ENCODE data around the gene MAFF.
"Not testable (repeated sequence)": the region's sequence is repeated elsewhere in the genome, so short reads cannot be mapped to it uniquely, and the experiment has no call there.

MAFF gene

DNA sequence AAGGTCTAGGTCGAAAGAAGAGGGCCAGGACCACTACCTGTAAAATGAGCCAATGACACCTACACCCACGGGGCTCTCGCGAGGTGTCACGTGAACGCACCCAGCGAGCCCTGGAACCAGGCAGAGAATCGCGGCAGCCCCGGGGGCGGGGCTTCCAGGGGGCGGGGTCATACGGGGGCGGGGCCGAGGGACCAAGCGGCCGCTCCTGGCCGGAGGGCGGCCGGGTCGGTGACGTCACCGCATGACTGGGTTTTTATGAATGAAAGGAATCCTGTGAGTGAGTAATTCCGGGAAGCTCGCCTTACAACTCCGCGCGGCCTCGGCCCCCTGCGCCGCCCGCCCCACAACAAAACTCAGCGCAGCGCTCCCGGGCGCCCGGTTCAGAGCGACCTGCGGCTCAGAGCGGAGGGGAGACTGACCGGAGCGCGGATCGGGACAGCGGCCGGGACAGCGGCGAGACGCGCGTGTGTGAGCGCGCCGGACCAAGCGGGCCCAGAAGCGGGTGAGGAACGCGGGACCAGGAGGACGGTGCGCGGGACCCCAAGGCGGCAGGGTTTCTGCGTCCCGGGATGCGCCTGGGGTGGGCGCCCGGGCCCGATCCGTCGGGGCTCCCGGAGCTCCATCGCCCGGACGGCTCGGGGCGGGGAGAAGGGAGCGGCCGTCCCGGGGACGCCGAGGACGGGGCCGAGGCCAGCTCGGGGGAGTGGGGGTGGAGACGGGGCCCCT is at the start of gene MAFF:
Gene MAFF, plus strand, starts transcription at position 284 of the 726 bp plus-strand sequence. CDS start 11,860 bp downstream, outside the sequence.
- peak; percentile 99 for DNase-seq

- DNase-seq: no peak
These were observed 47.8 kb upstream of the MAFF start for GRCh38 chr22:38153821-38154562.

DNA sequence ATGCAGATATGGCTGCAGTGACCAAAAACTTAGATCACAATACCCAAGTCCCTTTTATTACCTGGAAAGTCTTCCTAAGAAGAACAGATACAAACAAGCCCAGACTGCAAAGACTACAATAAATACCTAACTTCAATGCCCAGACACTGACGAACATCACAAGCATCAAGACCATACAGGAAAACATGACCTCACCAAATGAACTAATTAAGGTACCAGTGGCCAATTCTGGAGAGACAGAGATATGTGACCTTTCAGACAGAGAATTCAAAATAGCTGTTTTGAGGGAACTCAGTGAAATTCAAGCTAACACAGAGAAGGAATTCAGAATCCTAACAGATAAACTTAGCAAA is 47.3 kb upstream of the MAFF start:
- not testable (repeated sequence) for DNase-seq

DNA sequence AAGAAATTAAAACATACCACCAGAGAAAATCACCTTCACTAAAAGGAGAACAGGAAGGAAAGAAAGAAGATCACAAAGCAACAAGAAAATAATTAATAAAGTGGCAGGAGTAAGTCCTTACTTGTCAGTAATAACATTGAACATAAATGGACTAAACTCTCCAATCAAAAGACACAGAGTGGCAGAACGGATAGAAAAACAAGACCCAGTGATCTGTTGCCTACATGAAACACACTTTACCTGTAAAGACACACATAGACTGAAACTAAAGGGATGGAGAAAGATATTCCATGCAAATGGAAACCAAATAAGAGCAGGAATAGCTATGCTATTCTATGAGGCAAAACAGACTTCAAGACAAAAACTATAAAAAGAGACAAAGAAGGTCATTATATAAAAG is 46.1 kb upstream of the MAFF start:
- DNase-seq: no peak

DNA sequence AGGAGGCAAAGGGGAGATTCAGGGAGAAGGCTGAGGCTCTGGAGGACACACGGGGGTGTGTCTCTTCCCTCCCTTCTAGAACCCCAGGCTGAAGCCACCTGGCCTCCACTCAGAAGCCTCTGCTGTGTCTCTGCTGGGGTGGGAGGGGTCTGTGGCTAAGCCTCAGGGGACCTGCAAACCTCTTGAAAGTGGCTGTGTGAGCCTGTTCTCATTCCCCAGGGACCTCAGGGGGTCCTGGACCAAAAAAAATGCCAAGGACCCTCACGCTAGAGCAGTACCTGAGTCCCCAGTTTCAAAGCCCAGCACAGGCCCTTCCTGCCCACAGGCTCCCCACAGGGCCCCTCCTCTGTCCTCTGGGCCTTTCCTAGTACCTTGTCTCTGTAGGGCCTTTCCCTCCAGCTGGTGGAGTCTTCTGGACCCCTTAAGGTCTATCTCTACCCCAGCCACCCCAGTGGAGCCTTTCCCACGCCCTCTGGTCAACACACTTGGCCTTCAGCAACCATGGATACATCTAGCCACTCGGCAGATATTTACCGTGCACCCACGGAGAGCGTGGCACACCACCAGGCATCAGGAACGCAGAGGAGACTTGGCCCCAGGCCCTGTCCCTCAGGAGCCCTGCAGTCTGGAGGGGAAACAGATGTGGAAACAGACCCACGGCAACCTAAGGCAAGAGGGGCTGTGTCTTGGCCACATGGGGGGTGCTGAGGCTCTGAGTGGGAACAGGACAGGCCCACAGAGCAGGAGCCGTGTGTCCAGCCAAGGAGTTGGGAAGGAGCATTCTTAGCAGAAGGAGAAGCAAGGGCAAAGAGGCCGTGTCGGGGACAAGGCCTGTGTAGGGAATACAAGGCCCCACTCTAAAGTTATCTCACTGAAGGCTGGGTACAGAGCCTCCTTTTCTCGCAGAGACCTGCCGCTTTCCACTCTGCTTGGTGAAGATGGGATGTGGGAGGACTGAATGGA is 38.6 kb upstream of the MAFF start:
- no peak for DNase-seq

DNA sequence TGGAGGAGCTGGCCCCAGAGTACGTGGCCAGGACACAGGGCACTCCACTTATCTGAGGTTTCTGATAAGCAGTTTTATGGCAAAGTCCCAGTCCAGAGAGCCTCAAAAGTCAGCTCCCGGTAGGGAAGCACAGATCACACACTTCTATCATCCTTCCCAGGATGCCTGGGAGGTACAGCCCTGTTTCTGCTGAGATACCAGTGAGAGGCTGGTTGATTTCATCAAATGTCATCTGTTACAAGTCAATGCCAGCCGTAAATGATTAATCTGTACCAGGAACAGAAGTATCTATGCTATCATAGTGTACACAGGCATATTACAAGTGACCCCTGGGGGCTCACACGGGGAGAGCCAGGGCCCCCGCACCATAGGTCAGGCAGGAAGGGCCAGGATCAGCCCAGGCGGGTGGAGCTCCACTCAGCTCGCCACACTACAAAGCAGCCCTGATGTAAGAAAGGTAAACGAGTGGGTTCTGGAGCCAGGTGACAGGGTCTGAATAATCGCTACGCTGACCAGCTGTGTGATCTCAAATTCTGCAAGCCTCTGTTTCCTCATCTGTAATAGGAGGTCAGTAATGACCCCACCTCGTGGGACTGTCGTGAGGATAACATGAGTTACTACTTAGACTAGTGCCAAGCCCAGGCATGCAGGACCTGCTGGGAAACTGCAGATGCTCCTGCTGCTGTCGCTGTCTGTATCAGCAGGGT is 37.8 kb upstream of the MAFF start:
- DNase-seq: no peak

- no peak for DNase-seq
These were observed 37.3 kb upstream of the MAFF start for GRCh38 chr22:38164551-38164918.

DNA sequence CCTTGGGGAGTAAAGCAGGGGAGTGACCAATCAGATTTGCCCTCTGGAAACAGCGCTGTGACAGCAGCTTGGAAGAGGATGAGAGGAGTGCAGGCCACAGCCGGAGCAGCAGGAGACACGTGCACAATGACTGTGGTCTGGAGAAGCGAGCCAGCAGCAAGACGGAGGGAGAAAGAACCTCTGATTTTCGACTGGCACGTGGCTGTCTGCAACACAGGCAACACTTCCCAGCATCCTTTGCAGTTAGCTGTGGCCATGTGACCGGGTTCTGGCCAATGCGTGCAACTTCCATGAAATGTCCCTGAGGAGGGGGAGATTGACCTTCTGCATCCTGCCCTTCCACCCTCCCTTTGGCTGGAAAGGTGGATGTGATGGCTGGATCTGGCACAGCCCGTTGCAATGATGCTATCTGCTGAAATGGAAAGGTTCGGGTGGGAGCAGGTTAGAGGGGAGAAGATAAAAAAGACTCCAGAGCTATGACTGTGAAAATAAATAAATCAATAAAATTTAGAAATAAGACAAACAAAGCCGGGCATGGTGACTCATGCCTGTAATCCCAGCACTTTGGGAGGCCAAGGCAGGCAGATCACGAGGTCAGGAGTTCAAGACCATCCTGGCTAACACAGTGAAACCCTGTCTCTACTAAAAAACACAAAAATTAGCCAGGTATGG is 35.7 kb upstream of the MAFF start:
- no peak for DNase-seq

DNA sequence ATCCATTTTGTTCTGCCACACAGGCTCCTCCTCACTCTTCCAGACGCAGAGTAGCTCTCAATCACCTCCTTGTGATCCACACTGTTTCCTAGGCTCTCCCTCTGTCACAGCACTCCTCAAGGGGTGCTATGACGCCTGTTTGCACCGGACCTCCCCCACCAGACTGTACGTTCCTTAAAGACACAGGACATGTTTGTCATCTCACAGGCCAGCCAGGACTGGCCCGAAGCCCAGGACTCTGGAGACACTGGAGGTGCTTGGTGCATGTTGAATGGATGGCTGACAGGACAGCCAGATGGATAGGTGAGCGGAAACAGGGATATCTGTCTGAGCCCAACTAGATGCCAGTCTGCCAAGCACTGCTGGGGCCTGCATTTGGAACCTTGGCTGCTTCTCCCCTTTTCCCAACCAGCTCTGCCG is 33.8 kb upstream of the MAFF start:
- DNase-seq: no peak

GRCh38 chr22:38169116-38169515 is 32.7 kb upstream of the MAFF start:
- no peak for DNase-seq

- no peak for DNase-seq
These were observed 31.3 kb upstream of the MAFF start for GRCh38 chr22:38170469-38170868.

GRCh38 chr22:38171927-38172831 is 29.6 kb upstream of the MAFF start:
- DNase-seq: no peak

- DNase-seq: peak in 2 of 3 donors; percentile 21 to 31
These were observed 28.8 kb upstream of the MAFF start for GRCh38 chr22:38172832-38173640.

- no peak for DNase-seq
These were observed 28.2 kb upstream of the MAFF start for GRCh38 chr22:38173641-38173906.

DNA sequence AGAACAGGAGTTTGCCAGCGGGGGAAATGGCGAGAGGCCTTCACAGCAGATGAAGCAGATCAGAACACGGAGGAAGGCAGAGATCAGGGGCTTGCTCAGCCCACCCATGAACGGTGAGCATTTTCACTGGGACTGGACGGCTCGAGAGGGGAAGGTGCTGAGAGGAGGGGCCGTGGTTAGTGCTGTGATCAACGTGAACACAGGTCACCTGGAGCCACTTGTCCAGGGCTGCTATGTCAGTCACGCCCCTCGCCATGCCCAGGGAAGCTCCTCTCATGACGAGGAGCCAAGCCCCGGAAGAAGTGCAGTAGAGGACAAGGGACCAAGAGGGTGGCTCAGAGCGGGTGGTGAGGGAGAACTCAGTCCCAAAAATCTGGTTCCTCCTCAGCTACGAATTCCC is 27.2 kb upstream of the MAFF start:
- DNase-seq: no peak

GRCh38 chr22:38175206-38176118 is 26.3 kb upstream of the MAFF start:
- no peak for DNase-seq

DNA sequence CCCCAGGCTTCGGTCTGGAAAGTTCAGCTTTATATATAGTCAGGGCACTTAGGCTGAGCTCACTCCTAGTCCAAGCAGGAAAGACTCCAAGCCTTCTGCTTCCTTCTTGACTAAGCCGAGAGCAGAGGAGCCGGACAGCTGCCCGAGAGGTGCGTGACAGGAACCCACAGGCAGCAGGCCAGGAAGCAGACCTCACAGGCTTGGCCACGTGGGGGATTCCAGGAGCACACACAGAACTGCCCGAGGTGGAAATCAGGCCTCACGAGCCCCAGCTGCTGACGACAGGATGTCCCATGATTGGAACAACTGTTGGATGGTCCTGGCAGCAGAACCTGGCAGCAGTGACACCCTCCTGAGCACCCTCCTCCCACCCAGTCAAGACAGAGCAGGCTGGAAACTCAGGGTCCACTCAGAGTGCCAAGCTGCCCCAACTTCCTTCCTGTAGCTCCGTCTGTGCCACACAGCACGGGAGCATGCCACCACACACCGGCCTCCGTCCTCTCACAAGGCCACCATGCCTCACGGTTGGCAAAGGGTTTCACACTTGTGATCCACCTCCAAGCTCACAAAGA is 25.5 kb upstream of the MAFF start:
- peak; percentile 90 to 95 (median 93) for DNase-seq

- DNase-seq: peak in 1 of 3 donors; percentile 23
These were observed 24.8 kb upstream of the MAFF start for GRCh38 chr22:38177044-38177443.

GRCh38 chr22:38177571-38177925 is 24.2 kb upstream of the MAFF start:
- DNase-seq: not testable (repeated sequence)

Data from suppressor macrophage treated with lipopolysaccharide for 1 hour (primary cell).